Activated CD4-positive, alpha-beta T cell treated with anti-CD3 and anti-CD28 coated beads, Interleukin-2, Interleukin-4, amounts not matched to agents 100 ng/mL and 50 ng/mL, durations not matched to agents 16 hours and 8 hours (primary cell): ENCODE data around the gene TRIM63.
"Not testable (repeated sequence)": the region's sequence is repeated elsewhere in the genome, so short reads cannot be mapped to it uniquely, and the experiment has no call there.

Experiments used
- DNase-seq: peaks from one replicate; pipeline ENCODE4 v3.0.0-alpha.2; 2020; ENCODE audit warnings: low spot score

TRIM63 gene

GRCh38 chr1:26067432-26067911 is at the start of gene TRIM63:
TSS of gene TRIM63 (minus strand) at chr1:26067630. CDS start at chr1:26067494, 136 bp downstream.
- DNase-seq = no peak

GRCh38 chr1:26114165-26114927 is 46.9 kb upstream of the TRIM63 start:
- no peak for DNase-seq

- DNase-seq = peak; percentile 28
Observed at GRCh38 chr1:26112407-26112775, 45.0 kb upstream of the TRIM63 start.

GRCh38 chr1:26111530-26112406 is 44.3 kb upstream of the TRIM63 start, which contains the start of gene PDIK1L:
TSS of gene PDIK1L (plus strand) at chr1:26111824. CDS start at chr1:26114309, 2,485 bp downstream.
- peak; percentile 93 for DNase-seq

- DNase-seq = peak; percentile 66
Observed at GRCh38 chr1:26110731-26111529, 43.5 kb upstream of the TRIM63 start.

GRCh38 chr1:26109229-26110164 is 42.1 kb upstream of the TRIM63 start:
- DNase-seq = no peak

- not testable (repeated sequence) for DNase-seq
Observed at GRCh38 chr1:26105226-26105548, 37.8 kb upstream of the TRIM63 start.

- DNase-seq = no peak
Observed at GRCh38 chr1:26102526-26102925, 35.1 kb upstream of the TRIM63 start.

GRCh38 chr1:26102119-26102518 is 34.7 kb upstream of the TRIM63 start:
- DNase-seq = no peak

- not testable (repeated sequence) for DNase-seq
Observed at GRCh38 chr1:26100204-26100603, 32.8 kb upstream of the TRIM63 start.

- no peak for DNase-seq
Observed at GRCh38 chr1:26099780-26100179, 32.4 kb upstream of the TRIM63 start.

- DNase-seq = no peak
Observed at GRCh38 chr1:26098602-26099001, 31.2 kb upstream of the TRIM63 start.

- DNase-seq = peak; percentile 51
Observed at GRCh38 chr1:26097696-26098095, 30.3 kb upstream of the TRIM63 start.

- DNase-seq = no peak
Observed at GRCh38 chr1:26096471-26096870, 29.0 kb upstream of the TRIM63 start.

- no peak for DNase-seq
Observed at GRCh38 chr1:26094677-26095383, 27.4 kb upstream of the TRIM63 start.

- no peak for DNase-seq
Observed at GRCh38 chr1:26094076-26094669, 26.7 kb upstream of the TRIM63 start.

GRCh38 chr1:26093569-26093968 is 26.1 kb upstream of the TRIM63 start:
- not testable (repeated sequence) for DNase-seq

GRCh38 chr1:26092422-26092821 is 25.0 kb upstream of the TRIM63 start:
- no peak for DNase-seq

GRCh38 chr1:26090893-26091292 is 23.5 kb upstream of the TRIM63 start:
- DNase-seq = no peak

GRCh38 chr1:26089125-26089524 is 21.7 kb upstream of the TRIM63 start:
- DNase-seq = no peak
